ENCODE measurements around the gene FHDC1. TPM values are rescaled to one million over a fixed set of nuclear protein-coding genes. Genes with fewer than 3 reads are reported as not detected.

FHDC1 gene
- total and polyA plus RNA-seq, 12 donors = 0.08 to 0.43 (median 0.19) TPM

DNA sequence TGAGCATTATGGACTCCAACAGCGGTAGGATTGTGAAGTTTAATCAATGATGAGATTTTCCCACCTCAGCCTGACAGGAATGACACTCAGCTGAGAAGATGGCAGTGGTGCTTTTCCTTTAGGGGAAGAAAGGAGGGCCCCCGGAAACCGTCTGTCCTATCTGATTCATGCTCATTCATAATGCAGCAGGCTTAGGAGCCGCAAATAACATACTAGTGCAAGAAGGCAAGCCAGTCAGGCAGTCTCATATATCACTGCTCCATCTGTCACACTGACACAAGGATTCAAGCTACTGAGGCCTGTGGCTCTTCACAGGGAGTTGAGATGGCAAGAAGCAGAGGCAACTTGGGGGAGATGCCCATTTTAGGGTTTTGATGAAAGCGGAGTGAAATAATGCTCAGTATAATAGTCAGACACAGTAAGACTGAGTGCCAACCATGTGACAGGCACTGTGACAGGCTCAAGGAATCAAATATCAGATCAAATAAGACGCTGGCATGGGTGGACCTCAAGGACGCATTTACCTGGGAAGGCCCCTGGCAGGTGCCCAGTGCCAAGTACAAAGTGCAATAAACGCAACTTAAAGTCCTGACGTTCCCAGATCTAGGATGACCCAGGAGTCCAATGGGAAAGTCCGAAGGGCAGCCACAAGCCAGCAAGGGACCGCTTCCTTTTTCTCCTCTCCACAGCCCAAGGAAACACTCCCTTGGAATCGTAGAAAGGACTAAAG, 63.4 kb downstream of the FHDC1 start:
- Histone ChIP-seq H3K9me3 (no peaks in the 10 kb centered on the region), H3K4me1 (peaks cover 0 to 13% (median 8%) of the 10 kb centered on the region in 9 donors), H3K27me3 (peaks cover 0 to 34% (median 4%) of the 10 kb centered on the region in 7 donors), H3K36me3 (no peaks in the 10 kb centered on the region), H3K4me3 (no peak overlapping the region), H3K27ac (no peak overlapping the region)
- no peak for DNase-seq
- intact Hi-C loops (cut with DNase I) = loop anchor here in 1 of 10 donors (2.0 kb wide), 1 partner anchor 175 kb away; no protein-coding TSS in a partner anchor
- TF ChIP-seq, protein P1, sequence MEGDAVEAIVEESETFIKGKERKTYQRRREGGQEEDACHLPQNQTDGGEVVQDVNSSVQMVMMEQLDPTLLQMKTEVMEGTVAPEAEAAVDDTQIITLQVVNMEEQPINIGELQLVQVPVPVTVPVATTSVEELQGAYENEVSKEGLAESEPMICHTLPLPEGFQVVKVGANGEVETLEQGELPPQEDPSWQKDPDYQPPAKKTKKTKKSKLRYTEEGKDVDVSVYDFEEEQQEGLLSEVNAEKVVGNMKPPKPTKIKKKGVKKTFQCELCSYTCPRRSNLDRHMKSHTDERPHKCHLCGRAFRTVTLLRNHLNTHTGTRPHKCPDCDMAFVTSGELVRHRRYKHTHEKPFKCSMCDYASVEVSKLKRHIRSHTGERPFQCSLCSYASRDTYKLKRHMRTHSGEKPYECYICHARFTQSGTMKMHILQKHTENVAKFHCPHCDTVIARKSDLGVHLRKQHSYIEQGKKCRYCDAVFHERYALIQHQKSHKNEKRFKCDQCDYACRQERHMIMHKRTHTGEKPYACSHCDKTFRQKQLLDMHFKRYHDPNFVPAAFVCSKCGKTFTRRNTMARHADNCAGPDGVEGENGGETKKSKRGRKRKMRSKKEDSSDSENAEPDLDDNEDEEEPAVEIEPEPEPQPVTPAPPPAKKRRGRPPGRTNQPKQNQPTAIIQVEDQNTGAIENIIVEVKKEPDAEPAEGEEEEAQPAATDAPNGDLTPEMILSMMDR (IDR thresholded peaks at IDR 0.05) = no peak
- ATAC-seq = no peak
- 89 to 91% methylated on average over 12 of the region's 12 CpGs for WGBS, 2 donors

DNA sequence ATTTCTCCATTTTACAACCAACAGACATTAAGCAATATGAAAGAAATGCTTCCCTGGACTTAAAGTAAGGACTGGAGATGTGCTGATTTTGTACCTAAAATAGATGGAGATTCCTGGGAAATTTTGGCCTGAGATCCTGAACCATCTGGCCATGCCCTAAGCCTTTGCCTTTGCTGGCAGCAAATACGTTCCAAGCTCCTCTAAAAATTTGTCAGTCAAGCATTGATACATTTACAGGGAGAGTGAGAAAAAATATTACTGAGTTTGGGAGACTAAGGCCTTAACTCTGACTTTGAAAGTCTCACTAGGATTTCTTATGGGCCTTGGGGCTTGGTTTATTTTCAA, 63.9 kb downstream of the FHDC1 start:
- no peak overlapping the region for H3K4me3 ChIP-seq
- H3K27ac ChIP-seq = no peak overlapping the region
- no peaks in the 10 kb centered on the region for H3K9me3 ChIP-seq
- TF ChIP-seq, protein P1 (IDR thresholded peaks at IDR 0.05) = no peak
- WGBS, 2 donors = 80 to 88% methylated on average over 1 of the region's 1 CpG
- DNase-seq (no peak), ATAC-seq (no peak)
- no peaks in the 10 kb centered on the region for H3K36me3 ChIP-seq
- peaks cover 0 to 13% (median 8%) of the 10 kb centered on the region in 9 donors for H3K4me1 ChIP-seq
- intact Hi-C loops (cut with DNase I) = loop anchor here in 1 of 10 donors (2.0 kb wide), 1 partner anchor 175 kb away; no protein-coding TSS in a partner anchor
- H3K27me3 ChIP-seq = peaks cover 0 to 35% (median 4%) of the 10 kb centered on the region in 7 donors

DNA sequence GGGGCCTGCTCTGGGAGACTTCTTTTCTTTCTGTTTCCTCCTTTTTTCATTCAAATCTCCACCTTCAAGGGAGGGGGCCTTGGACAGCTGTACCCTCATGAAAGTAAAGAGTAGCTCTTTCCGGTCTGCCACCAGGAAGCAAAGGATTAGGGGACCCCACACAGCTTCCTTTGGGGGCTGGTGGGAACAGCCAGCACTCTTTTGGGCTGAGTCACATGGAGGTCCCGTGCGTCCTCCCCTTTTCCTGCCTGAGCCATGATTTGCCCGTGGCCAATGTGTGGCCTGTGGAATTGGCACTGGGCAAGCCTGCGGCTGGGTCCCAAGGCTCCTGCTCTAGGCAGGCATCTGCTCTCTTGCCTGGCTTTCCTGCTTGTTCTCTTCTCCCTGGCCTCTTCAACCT, 65.5 kb downstream of the FHDC1 start:
- intact Hi-C loops (cut with DNase I) = loop anchor here in 1 of 10 donors (2.0 kb wide), 1 partner anchor 173 kb away; no protein-coding TSS in a partner anchor
- Histone ChIP-seq H3K4me3 (no peak overlapping the region), H3K4me1 (peaks cover 0 to 5% (median under 1%) of the 10 kb centered on the region in 9 donors), H3K36me3 (no peaks in the 10 kb centered on the region), H3K9me3 (no peaks in the 10 kb centered on the region), H3K27ac (no peak overlapping the region), H3K27me3 (peaks cover 0 to 25% (median 4%) of the 10 kb centered on the region in 7 donors)
- TF ChIP-seq, protein P1 (IDR thresholded peaks at IDR 0.05) = no peak
- 74 to 79% methylated on average over 5 of the region's 5 CpGs for WGBS, 2 donors
- ATAC-seq = no peak
- DNase-seq = no peak

DNA sequence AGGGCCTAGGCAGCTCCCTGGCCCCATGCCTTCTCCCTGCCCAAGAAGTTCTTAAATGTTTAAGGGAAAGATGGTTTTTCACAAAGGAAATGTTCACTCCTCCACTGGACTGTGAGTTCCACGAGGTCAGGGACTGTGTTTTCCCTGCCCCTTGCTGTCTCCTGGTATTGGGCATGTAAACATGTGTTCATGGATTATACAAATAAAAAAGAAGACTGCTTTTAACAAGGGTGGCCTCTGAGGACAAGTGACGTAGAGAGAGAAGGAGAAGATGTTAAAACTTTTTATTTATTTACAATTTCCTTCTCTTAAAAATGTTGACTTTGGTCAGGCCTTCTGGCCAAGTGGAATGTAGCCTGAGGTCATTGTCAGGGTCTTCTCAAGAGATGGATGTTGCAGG, 66.0 kb downstream of the FHDC1 start:
- H3K27me3 ChIP-seq = peaks cover 0 to 24% (median 4%) of the 10 kb centered on the region in 7 donors
- no peak overlapping the region for H3K4me3 ChIP-seq
- intact Hi-C loops (cut with DNase I) = no loop called here
- H3K9me3 ChIP-seq = no peaks in the 10 kb centered on the region
- H3K4me1 ChIP-seq = peaks cover 0 to 2% (median 0%) of the 10 kb centered on the region in 9 donors
- TF ChIP-seq, protein P1 (IDR thresholded peaks at IDR 0.05) = no peak
- H3K36me3 ChIP-seq = no peaks in the 10 kb centered on the region
- H3K27ac ChIP-seq = no peak overlapping the region
- ATAC-seq (no peak), DNase-seq (no peak)
- WGBS, 2 donors = 28 to 51% methylated on average over 2 of the region's 2 CpGs
